Progenitor cell of endocrine pancreas (in vitro differentiated cells): ENCODE data around the gene BCL2L14. TPM values are rescaled to one million over a fixed set of nuclear protein-coding genes. Genes with fewer than 3 reads are reported as not detected.
A peak's percentile ranks its signal among the peaks of the same experiment; 100 is the strongest.

Experiments
- DNase-seq: peaks from one replicate; pipeline ENCODE4 v3.0.0; 2021; ENCODE audit warnings: low spot score; ENCODE audit not compliant: unreplicated experiment
- H3K27ac Mint-ChIP-seq: 2 replicates; pipeline ENCODE4 v1.8.0; 2021; ENCODE audit warnings: mild to moderate bottlenecking, moderate library complexity, mixed read lengths
- H3K27me3 Mint-ChIP-seq: 2 replicates; pipeline ENCODE4 v1.8.0; 2021; ENCODE audit warnings: mixed read lengths
- H3K36me3 Mint-ChIP-seq: 2 replicates; pipeline ENCODE4 v1.8.0; 2022; ENCODE audit warnings: mixed read lengths; ENCODE audit not compliant: insufficient read depth
- H3K4me1 Mint-ChIP-seq: 2 replicates; pipeline ENCODE4 v1.8.0; 2021; ENCODE audit warnings: low read depth, mixed read lengths
- H3K4me3 Mint-ChIP-seq: 2 replicates; pipeline ENCODE4 v1.8.0; 2021; ENCODE audit warnings: low read depth, mild to moderate bottlenecking, moderate library complexity, mixed read lengths
- H3K9me3 Mint-ChIP-seq: 2 replicates; pipeline ENCODE4 v1.8.0; 2021; ENCODE audit warnings: low read depth, mixed read lengths
- long read RNA-seq: library from polyadenylated mRNA; unstranded; transcript quantifications from one replicate; pipeline ENCODE4 v2.0.0, GENCODE V29; 2020
- total RNA-seq: library from RNA; stranded (reverse); gene quantifications from 2 replicates; pipeline ENCODE4 v1.2.1, GENCODE V29; 2021
- TF ChIP-seq, protein P1 (sequence below): fragments of 200-600 bp; sonication (generic); IDR thresholded peaks from one replicate; pipeline ENCODE4 v1.5.0; 2021; ENCODE audit warnings: antibody characterized with exemption, mild to moderate bottlenecking; ENCODE audit not compliant: unreplicated experiment

BCL2L14 gene
- total RNA-seq, result 1.1 and 1.4 TPM in 2 replicates
- long read RNA-seq, partial matches to known transcripts, result 0 of 21 reads
- long read RNA-seq, other reads (novel, unspliced or antisense), result 20 of 21 reads

- Mint-ChIP-seq H3K4me3 (peak within 1 kb of the TSS; percentile 3), H3K27me3 (peaks cover 12% of the 10 kb centered on the region), H3K36me3 (no peaks in the 10 kb centered on the region), H3K4me1 (peaks cover 28% of the 10 kb centered on the region), H3K9me3 (peaks cover 4% of the 10 kb centered on the region), H3K27ac (peak within 1 kb of the TSS; percentile 14)
- TF ChIP-seq, protein P1, sequence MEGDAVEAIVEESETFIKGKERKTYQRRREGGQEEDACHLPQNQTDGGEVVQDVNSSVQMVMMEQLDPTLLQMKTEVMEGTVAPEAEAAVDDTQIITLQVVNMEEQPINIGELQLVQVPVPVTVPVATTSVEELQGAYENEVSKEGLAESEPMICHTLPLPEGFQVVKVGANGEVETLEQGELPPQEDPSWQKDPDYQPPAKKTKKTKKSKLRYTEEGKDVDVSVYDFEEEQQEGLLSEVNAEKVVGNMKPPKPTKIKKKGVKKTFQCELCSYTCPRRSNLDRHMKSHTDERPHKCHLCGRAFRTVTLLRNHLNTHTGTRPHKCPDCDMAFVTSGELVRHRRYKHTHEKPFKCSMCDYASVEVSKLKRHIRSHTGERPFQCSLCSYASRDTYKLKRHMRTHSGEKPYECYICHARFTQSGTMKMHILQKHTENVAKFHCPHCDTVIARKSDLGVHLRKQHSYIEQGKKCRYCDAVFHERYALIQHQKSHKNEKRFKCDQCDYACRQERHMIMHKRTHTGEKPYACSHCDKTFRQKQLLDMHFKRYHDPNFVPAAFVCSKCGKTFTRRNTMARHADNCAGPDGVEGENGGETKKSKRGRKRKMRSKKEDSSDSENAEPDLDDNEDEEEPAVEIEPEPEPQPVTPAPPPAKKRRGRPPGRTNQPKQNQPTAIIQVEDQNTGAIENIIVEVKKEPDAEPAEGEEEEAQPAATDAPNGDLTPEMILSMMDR, result no peak
- DNase-seq, result no peak
Observed at GRCh38 chr12:12070674-12071656, at the start of gene BCL2L14. Gene BCL2L14, plus strand, starts transcription at chr12:12070939. Its CDS starts 8,367 bp downstream, at chr12:12079306.

GRCh38 chr12:12022306-12022936, 48.3 kb upstream of the BCL2L14 start:
- Mint-ChIP-seq H3K27me3 (peaks cover 21% of the 10 kb centered on the region), H3K27ac (no peak overlapping the region), H3K36me3 (no peaks in the 10 kb centered on the region), H3K4me1 (no peaks in the 10 kb centered on the region), H3K9me3 (peaks cover 10% of the 10 kb centered on the region), H3K4me3 (no peak overlapping the region)
- TF ChIP-seq, protein P1, result no peak
- DNase-seq, result no peak

DNA sequence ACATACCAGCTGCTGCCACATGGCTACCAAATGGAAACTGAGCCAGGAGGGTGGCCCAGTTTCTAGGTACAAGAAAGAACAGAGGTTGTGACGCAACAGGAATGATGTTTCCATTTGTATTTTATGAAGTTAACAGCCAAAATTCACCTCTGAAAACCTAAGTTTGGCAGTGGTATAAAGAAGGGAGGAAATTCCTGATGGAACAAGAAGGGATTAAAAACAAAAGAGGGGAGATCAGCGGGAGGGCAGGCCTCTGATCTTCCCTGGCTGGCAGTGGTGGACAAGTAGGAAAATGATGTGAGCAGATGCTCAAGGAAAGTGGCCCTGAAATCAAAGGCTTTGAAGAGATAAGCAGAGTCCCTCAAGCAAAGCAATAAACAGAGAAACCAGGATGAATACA, 47.3 kb upstream of the BCL2L14 start:
- Mint-ChIP-seq H3K27me3 (peaks cover 21% of the 10 kb centered on the region), H3K4me1 (no peaks in the 10 kb centered on the region), H3K4me3 (no peak overlapping the region), H3K27ac (no peak overlapping the region), H3K36me3 (no peaks in the 10 kb centered on the region), H3K9me3 (peaks cover 14% of the 10 kb centered on the region)
- DNase-seq, result no peak
- TF ChIP-seq, protein P1, result no peak

DNA sequence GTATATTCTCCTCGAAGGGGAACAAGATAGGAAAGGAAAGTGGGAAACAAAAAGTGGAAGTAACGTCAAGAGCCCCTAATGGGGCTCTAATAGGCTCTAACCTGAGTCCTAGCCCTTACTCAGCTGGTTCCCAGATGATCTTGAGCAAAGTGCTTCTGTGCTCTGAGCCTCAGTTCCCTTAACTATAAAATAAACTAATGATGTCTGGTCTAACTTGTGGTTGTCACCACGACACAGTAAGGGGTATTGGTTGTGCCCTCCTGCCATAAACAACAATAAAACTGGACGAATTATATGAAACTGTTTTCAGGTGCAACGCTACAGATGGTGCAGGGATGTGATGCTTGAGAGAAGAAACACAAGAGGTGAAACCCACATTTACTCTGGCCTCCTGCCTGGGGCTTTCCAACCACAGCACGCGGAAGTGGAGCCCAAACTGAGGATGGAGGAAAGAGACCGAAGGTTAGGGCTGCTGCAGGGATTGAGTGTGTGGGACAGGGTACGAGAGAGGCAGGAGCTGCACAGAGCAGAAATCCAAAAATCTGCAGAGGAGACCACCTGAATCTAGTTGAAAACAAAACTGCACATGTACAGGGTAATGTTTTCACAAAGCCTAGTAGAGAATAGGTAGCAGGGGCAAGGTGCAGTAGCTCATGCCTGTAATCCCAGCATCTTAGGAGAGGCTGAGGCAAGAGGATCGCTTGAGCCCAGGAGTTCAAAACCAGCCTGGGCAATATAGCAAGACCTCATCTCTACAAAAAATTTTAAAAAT, 45.6 kb upstream of the BCL2L14 start:
- peaks cover 14% of the 10 kb centered on the region for H3K9me3 Mint-ChIP-seq
- H3K27me3 Mint-ChIP-seq, result peaks cover 21% of the 10 kb centered on the region
- H3K4me3 Mint-ChIP-seq, result no peak overlapping the region
- H3K27ac Mint-ChIP-seq, result no peak overlapping the region
- H3K4me1 Mint-ChIP-seq, result no peaks in the 10 kb centered on the region
- H3K36me3 Mint-ChIP-seq, result no peaks in the 10 kb centered on the region
- no peak for DNase-seq
- TF ChIP-seq, protein P1, result no peak
